HG02642 (cell line): ENCODE results near the gene CDK10.
"Not testable (repeated sequence)": the region's sequence is repeated elsewhere in the genome, so short reads cannot be mapped to it uniquely, and the experiment has no call there.

ENCODE experiments used
- ATAC-seq: cut with Tn5 transposase; IDR thresholded peaks from one replicate; pipeline ENCODE4 v1.9.1; 2021; ENCODE audit warnings: mild to moderate bottlenecking; ENCODE audit not compliant: unreplicated experiment, poor library complexity

Gene CDK10

DNA sequence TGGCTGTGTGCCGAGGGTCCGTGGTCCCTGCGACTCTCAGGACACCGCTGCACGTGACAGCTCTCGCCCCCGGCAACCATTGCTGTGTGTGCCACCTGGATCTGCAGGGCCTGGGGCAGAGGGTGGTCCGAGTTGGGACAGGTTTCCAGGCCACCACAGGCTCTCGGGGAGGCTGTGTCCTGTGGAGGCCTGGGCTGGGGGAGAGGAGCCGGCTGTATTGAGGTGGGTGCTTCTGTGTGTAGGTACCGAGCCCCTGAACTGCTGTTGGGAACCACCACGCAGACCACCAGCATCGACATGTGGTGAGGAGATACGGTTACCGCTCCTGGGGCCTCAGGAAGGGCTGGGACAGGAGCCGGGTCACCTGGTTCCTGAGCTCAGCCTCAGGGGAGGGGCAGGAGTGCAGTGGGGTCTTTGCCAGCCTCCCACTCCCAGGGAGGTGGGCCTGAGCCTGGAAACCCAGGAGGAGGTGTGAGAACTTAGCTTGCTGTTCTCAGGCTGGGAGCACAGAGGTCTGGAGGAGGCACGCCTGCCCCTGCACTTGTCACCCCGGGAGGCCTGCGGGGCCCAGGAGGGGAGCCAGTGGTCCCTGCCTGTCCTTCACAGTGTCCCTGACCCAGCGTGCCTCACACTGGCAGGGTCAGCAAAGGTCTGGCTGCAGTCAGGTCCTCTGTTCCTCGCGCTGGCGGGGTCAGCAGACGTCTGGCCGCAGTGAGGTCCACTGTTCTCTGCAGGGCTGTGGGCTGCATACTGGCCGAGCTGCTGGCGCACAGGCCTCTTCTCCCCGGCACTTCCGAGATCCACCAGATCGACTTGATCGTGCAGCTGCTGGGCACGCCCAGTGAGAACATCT, 7.7 kb downstream of the CDK10 start:
- ATAC-seq: no peak

DNA sequence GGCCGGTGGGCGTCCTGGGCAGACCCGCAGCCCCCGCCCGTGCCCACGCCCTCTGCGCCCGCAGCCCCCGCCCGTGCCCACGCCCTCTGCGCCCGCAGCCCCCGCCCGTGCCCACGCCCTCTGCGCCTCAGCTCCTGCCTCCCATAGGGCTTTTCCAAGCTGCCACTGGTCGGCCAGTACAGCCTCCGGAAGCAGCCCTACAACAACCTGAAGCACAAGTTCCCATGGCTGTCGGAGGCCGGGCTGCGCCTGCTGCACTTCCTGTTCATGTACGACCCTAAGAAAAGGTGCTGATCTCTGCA, 8.2 kb downstream of the CDK10 start:
- ATAC-seq: not testable (repeated sequence)

DNA sequence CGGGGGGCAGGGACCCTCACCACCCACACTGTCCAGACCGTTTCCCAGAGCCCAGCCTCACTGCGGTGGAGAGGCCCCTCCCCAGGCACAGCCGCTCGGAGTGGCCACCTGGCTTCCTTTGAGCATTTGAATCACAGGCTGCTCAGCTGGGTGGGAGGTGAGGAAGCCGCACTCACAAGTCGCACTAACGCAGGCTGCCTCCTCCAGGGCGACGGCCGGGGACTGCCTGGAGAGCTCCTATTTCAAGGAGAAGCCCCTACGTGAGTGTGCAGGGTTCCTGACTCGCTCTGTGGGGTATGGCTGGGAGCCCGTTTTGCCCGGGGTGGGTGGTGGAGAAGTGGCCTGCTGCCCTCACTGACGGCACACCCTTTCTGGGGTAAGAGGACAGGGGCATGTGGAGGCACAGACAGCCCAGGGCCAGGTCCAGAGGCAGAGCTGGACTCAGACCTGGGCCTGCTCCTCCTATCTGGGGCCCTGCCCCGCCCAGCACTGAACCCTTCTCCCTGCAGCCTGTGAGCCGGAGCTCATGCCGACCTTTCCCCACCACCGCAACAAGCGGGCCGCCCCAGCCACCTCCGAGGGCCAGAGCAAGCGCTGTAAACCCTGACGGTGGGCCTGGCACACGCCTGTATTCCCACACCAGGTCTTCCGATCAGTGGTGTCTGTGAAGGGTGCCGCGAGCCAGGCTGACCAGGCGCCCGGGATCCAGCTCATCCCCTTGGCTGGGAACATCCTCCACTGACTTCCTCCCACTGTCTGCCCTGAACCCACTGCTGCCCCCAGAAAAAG, 8.8 kb downstream of the CDK10 start:
- ATAC-seq: no peak

DNA sequence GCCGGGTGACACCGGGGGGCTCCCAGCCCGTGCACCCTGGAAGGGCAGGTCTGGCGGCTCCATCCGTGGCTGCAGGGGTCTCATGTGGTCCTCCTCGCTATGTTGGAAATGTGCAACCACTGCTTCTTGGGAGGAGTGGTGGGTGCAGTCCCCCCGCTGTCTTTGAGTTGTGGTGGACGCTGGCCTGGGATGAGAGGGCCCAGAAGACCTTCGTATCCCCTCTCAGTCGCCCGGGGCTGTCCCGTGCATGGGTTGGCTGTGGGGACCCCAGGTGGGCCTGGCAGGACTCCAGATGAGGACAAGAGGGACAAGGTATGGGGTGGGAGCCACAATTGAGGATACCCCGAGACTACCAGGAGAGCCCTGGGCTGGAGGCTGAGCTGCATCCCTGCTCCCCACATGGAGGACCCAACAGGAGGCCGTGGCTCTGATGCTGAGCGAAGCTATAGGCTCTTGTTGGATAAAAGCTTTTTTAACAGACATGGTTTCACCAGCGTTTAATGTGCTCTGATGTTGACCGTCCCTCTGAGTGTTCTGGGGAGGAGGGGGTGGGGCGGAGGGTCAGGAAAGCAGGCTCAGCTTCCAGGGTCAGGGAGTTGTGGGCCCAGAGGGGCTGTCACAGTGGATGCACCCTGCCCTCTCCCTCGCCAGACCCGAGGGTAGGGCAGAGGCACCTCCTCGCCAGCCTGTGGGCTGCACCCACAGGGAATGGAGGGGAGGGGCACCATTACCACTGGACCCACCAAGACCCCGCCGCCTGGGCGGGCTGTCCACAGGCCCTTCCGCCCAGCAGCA, 9.6 kb downstream of the CDK10 start:
- no peak for ATAC-seq

DNA sequence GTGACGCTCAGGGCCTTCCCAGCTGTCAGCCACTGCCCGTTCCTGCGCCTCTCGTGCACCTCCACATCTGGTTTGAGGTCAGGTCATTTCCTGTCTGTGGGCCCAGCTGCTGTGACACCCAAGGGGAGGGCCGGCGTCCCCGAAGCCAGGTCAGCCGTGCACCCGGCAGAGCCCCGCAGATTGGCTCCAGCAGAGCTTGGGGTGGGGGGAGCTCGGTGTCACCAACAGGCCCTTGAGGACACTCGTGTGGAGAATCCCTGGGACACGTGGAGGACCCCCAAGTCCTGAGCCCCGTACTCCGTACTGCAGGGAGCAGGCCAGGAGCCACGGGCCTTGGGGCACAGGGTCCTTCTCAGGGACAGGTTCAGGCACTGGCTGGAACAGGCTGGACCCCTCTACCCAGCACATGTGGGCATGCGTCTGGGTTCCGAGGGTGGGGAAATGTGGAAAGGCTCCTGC, 10.2 kb downstream of the CDK10 start:
- ATAC-seq: no peak

DNA sequence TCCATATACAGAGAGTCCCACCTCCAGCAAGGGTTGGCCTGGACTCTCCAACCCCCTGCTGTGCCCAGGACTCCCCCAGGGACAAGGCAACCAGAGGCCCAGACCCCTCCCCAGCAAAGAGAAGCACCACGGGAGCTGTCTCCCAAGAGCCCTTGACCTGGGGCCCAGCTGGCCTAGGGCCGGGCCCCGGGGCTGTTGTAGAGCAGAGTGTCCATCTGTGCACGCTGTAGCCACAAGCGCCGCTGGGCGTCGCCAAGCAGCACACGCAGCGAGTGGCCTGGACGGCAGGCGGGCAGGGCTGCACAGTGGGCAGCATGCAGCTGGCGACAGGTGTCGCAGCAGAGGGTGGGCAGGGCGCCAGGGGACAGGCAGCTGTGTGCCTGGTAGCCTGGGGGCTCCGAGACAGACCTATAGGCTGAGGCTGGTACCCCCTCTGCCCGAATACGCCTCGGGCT, 10.7 kb downstream of the CDK10 start:
- no peak for ATAC-seq

DNA sequence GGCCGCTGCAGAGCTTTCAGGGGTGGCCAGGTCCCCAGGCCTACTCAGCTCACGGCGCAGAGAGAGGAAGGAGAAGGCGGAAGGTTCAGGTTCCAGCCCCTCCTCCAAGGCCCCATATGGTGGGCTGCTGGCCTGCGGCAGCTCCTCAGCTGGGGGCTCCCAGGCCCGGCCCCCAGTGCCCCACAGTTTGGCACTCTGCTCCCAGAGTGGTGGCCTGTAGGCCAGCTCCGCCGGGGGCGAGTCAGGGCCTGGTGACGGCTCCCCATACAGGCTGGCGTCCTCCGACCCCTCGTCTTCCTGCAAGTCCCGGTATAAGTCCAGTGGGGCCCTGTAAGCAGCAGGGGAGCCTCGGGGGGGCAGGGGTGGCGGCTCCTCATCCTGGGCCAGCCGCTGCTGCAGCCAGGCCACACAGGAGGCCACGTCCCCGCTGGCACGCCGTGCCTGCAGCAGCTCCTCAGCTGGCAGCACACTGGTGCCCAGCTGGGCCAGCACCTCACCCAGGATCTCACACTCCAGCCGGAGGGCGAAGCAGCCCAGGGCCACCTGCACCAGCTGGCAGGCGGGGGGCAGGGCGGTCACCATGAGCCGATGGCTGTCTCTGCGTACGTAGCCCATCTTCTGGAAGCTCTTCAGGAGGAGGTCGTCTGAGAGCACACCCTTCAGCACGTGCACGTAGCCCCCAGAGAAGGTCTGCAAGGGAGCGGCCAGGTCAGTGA, 11.3 kb downstream of the CDK10 start:
- no peak for ATAC-seq

DNA sequence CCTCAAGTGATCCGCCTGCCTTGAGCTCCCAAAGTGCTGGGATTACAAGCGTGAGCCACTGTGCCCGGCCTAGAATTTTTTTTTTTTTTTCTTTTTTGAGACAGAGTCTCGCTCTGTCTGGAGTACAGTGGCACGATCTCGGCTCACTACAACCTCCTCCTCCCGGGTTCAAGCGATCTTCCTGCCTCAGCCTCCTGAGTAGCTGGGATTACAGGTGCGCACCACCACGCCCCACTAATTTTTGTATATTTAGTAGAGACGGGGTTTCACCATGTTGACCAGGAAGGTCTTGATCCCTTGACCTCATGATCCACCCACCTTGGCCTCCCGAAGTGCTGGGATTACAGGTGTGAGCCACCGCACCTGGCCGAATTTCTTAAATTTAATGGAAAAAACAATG, 12.2 kb downstream of the CDK10 start:
- ATAC-seq: not testable (repeated sequence)

DNA sequence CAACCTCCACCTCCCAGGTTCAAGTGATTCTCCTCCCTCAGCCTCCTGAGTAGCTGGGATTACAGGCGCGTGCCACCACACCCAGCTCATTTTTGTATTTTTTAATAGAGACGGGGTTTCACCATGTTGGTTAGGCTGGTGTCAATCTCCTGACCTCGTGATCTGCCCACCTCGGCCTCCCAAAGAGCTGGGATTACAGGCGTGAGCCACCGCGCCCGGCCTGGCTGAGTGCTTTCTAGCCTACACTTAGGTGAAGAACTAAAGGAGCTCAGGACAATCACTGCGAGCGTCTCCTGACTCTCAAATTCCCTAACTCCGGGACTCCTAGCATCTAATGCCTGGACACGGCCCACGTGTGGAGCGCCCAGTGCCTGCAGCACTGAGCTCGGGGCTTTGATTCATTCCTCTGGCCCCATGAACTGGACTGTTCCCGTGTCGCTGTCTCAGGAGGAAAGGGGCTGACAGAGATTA, 13.2 kb downstream of the CDK10 start:
- ATAC-seq: not testable (repeated sequence)

DNA sequence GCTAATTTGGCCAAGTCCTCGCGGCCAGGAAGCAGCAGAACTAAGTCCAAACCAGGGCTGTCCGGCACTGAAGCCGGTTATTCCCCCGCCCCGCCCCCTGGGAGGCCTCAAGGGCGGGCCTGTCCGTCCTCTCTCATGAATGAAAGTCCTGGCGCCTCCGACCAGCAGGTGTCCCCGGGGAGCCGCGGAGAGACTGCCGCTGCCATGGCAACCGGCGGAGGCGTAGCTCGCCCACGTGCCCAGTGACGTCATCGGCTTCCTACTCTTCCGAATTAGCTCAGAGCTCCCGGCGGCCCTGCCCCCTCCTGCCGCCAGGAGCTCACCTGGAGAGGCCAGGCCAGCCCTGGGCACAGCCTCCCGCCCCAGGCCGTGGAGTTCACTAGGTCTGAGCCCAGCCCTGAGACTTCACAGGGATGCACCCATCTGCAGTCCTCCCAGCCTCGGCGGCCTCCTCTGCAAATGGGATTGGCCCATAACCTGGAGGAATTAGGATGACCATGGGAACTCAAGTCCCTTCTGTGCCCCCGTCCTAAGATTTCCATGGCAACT, 13.7 kb downstream of the CDK10 start:
- peak; percentile 53 for ATAC-seq

DNA sequence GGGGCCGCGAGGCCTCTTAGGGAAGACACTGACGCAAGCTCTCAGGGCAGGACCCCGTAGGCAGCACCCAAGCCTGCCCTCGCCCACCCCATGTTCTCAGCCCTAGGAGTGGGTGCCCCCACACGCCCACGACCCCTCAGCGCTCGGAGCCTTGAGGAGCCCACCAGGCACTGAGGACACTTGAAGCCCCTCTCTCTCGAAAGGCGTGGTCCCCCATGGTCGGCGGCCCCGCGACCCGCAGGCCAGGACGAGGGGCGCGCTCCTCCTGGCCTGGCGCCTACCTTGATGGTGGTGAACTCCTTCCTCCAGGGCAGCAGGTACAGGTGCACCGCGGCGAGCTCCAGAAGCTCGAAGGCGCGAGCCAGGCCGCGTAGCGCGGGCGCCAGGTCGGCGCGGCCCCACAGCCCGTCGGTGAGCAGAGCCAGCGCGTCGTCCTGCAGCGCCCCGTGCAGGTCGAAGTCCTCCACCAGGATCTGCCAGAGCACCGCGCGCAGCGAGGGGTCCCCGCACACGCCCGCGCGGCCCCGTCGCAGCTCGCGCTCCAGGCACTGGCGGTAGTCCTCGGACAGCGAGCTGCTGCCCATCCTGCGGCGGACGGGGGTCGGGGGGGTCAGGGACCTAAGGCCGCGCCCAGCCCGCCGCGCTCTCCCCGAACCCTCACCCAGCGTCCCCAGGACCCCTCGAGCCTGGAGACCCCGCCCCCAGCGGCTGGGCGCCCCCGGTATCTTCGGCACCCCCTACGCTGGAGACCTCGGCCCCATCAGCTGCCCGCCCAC, 14.3 kb downstream of the CDK10 start:
- ATAC-seq: peak; percentile 3

DNA sequence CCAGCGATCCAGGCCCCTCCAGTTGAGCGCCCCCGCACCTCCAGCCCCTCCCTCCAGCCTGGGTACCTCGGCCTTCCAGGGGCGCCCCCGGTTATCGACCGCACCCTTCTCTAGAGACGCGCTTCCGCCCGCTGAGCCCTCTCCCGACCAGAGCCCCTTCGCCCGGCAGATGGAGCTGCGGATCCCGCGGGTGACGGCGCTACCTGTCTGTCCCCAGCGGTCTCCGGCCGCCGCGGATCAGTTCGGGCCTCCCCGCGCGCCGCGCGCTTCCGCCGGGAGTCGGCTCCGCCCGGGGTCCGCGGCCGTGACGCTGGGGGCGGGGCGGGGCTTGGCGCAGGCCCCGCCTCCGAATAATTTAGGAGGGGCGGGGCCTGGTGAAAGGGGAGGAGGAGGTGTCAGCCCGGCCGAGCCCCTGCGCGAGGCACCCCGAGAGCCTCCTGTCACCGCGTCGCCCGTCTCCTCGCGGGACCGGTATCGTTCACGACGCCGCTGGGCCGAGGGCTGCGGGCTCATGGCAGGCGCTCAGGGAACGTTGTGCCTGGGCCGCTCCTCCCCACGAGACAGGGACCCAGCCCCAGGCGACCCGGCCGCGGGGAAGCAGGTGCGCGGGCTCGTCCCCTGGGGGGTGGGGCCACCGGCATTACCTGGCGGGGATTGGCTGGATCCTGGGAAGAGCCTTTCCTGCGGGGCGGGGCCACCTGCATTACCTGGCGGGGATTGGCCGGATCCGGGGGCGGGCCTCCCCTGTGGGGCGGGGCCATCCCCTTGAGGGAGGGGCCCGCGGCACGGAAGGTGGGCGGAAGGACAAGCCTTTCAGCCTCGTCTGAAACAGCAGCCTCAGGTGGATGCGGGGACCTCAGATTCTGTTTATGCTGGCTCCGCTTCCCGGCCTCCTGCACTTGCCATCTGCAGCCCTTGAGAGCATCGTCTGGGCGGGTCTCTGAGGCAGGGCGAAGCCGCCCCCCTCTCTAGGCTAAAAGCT, 15.2 kb downstream of the CDK10 start, which contains the start of gene SPATA2L:
Gene SPATA2L (minus strand): TSS at position 281 of the 982 bp plus-strand sequence. CDS start 473 bp downstream, outside the sequence.
- peak; percentile 72 for ATAC-seq

DNA sequence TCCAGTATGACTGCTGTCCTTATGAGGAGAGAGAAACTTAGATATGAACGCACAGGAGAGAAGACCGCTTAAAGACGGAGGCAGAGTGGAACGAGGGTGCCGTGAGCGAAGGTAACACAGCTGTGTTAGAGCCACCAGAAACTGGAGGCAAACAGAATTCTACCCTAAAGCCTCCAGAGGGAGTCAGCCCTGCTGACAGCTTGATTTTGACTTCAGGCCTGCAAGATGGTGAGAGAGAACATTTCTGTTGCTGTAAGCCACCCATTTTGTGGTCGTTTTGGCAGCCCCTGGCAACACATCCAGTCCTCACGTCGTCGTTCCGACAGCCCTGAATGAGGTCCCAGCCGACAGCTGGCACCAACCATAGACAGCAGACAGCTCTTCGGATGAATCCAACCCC, 17.8 kb downstream of the CDK10 start:
- no peak for ATAC-seq

DNA sequence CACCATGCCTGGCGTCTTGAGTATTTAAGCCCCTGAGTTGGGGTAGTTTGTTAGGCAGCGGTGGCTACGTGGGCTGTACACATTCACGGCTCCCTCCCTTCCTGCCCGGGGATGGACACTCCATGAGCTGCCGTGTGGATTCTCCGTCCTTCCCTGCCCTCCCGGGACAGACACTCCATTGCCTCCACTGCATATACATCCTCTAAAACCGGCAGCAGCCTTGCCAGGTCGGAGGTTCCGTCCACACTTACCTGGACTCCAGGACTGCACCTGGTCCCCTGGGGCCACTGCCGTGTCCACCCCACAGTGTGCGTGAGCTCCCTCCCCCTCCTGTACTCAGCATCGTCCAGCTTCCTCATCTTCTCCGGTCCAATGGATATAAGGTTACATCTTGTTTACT, 18.5 kb downstream of the CDK10 start:
- ATAC-seq: no peak

DNA sequence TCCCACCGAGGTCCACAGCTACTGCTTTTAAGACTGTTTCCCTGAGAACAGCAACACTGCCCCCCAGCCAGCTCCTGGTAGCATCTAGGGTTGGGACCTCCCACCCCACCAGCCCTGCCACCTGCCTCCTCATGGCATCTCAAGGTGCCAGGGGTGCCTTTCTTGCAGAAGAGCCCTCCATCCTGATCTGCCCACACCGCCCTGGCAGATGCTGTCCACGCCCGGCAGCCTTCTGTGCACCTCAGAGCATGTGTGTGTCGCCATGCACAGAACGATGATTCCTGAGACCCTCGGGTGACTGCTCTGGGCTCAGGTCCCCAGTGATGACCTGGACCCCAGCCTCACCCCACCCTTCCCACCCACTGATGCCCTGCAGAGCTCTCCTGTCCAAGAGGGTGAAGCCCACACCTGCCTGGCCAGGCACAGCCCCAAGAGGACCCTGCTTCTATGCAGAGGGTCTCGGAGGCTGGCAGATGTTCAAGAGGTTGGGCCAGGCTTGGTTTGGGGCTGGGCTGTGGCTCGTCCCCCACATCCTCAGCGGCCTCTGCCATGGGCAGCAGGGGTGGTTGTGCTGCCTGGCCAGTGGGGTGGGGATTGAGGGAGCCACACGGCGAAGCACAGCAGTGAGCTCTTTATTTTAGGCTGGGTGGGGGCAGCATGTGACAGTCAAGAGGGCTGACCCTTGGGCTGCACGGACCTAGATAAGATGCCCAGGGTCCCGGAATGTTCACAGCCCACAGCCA, 20.2 kb downstream of the CDK10 start:
- no peak for ATAC-seq

DNA sequence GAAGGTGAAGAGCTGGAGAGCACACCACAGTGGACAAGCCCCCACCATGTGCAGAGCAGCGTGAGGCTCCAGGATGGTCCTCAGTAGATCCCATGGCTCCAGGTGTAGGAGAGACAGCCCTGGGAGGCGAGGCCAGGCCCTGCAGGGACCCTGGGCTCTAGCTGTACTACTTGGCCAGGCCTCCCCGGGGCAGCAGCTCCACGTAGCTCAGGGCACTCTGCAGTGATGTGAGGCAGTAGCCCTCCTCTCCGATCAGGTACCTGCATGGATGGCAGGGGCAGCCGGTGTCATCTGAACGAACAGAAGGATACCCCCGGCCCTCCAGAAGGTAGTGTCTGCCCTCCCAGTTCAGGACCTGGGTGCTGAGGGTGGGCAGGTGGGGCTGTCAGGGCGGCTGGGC, 21.2 kb downstream of the CDK10 start:
- ATAC-seq: no peak

DNA sequence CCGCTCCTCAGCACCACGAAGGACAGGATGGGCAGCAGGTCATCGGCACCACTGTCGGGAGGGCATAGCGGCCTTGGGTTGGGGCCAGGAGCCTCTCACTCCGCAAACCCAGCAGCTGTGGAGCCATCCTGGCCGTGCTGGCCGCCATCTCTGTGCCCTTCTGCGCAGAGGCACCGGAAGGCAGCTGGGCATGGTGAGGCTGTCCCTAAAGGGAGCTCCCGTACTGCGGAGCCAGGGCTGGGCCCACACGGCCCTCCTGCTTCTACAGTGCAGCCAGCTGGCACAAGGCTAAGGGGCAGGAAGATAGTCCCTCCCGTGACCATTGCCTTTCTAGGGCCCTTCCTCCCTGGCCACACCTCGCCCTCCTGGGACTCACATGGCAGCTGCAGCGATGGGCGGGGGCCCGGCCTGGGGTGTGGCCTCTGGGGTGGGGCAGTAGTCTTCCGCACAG, 22.0 kb downstream of the CDK10 start:
- no peak for ATAC-seq
